GM12874 (cell line): ENCODE measurements around the gene RBM24.

ENCODE experiments used
- CTCF ChIP-seq: IDR thresholded peaks from 2 replicates; pipeline ENCODE4 v1.5.1; 2011; ENCODE audit warnings: low read depth, mild to moderate bottlenecking, control low read depth, low read length, moderate library complexity; ENCODE audit not compliant: insufficient read depth

RBM24 gene

GRCh38 chr6:17281100-17281496, at the start of gene RBM24:
Gene RBM24, plus strand, starts transcription at chr6:17281361. Its CDS starts 221 bp downstream, at chr6:17281582.
- peak; percentile 8; the same call in 1 of the 2 replicates for TF ChIP-seq CTCF

- no peak for TF ChIP-seq CTCF
These were observed 47.6 kb upstream of the RBM24 start for GRCh38 chr6:17233531-17233930.

DNA sequence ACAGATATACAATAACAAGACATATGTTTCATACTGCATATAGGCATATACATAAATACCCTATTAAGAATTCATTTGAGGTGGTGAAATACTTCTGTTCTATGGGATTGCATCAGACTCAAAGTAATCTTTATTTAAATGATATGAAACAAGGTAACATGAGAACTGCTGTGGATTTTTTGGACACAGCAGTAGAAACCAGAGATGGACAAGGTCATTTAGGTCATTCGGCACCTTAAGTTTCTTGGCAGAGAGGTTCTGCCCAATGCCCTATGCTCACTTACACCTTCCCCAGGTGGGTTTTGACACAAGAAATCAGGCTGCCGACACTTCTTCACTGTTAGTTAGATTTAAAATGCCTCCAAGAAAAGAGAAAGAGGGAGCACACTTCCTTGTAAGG, 43.9 kb upstream of the RBM24 start:
- no peak for TF ChIP-seq CTCF

- TF ChIP-seq CTCF: no peak
These were observed 41.9 kb upstream of the RBM24 start for GRCh38 chr6:17239260-17239659.

- TF ChIP-seq CTCF: no peak
These were observed 40.2 kb upstream of the RBM24 start for GRCh38 chr6:17240803-17241500.

- no peak for TF ChIP-seq CTCF
These were observed 39.1 kb upstream of the RBM24 start for GRCh38 chr6:17242087-17242486.

GRCh38 chr6:17250237-17250636, 30.9 kb upstream of the RBM24 start:
- TF ChIP-seq CTCF: no peak
